Colonic mucosa (tissue), 4 donors: ENCODE results near the gene URB1. TPM values are rescaled to one million over a fixed set of nuclear protein-coding genes. Genes with fewer than 3 reads are reported as not detected.

Experiments used
- DNase-seq: peaks from one replicate; pipeline ENCODE4 v3.0.0-alpha.2; 2020
- H3K27ac ChIP-seq: fragments of 200-600 bp; one replicate; pipeline ENCODE4 v1.8.0; 2021
- H3K27me3 ChIP-seq: fragments of 200-600 bp; one replicate; pipeline ENCODE4 v1.8.0; 2021
- H3K36me3 ChIP-seq: fragments of 200-600 bp; one replicate; pipeline ENCODE4 v1.8.0; 2021
- H3K4me1 ChIP-seq: fragments of 200-600 bp; one replicate; pipeline ENCODE4 v1.8.0; 2021; ENCODE audit warnings: mild to moderate bottlenecking
- H3K4me3 ChIP-seq: fragments of 200-600 bp; one replicate; pipeline ENCODE4 v1.8.0; 2021
- H3K9ac ChIP-seq, 2 donors: one replicate each; pipeline ENCODE4 v1.7.0; 2013; ENCODE audit warnings: control low read depth in 2 of 2, low read depth in 2 of 2, low read length in 2 of 2
- H3K9me3 ChIP-seq: fragments of 200-600 bp; one replicate; pipeline ENCODE4 v1.8.0; 2021
- intact Hi-C: fragments of 100-400 bp; cut with DNase I; formaldehyde crosslinking; loops from one replicate; pipeline ENCODE4 v1.14.1; 2022
- total RNA-seq, 2 donors: library from RNA; stranded (reverse); fragmentation: NEBNext Ultra II Directional in 1 of 2; extraction: Animal tissue kit (Norgen Biotek cat#: 25700) in 1 of 2; gene quantifications; one replicate each; pipeline ENCODE4 v1.2.1, GENCODE V29; 2021
- TF ChIP-seq, protein P1 (sequence below): fragments of 200-600 bp; IDR thresholded peaks from one replicate; pipeline ENCODE4 v1.8.0; 2022; ENCODE audit warnings: antibody characterized with exemption, mild to moderate bottlenecking
- donor health status: healthy.
- donor health status: DM: no; HTN: no; CAD: no.
- donor health status: DM: no; HTN: no; CAD: no.

The URB1 gene
- total RNA-seq, 2 donors from 2014 or later, result 6.1 to 16.4 TPM

DNA sequence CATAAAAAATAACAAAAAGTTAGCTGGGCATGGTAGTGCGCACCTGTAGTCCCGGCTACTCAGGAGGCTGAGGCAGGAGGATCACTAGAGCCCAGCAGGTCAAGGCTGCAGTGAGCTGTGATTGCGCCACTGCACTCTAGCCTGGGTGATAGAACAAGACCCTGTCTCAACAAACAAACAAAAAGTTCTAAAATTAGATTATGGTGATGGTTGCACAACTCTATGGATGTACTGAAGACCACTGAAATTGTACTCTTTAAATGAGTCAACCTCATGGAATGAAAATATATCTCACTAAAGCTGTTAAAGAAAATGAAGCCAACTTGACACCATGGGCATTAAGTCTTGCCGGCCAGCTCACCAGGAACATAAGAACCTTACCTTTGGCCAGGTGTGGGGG, 85.1 kb downstream of the URB1 start:
- TF ChIP-seq, protein P1, sequence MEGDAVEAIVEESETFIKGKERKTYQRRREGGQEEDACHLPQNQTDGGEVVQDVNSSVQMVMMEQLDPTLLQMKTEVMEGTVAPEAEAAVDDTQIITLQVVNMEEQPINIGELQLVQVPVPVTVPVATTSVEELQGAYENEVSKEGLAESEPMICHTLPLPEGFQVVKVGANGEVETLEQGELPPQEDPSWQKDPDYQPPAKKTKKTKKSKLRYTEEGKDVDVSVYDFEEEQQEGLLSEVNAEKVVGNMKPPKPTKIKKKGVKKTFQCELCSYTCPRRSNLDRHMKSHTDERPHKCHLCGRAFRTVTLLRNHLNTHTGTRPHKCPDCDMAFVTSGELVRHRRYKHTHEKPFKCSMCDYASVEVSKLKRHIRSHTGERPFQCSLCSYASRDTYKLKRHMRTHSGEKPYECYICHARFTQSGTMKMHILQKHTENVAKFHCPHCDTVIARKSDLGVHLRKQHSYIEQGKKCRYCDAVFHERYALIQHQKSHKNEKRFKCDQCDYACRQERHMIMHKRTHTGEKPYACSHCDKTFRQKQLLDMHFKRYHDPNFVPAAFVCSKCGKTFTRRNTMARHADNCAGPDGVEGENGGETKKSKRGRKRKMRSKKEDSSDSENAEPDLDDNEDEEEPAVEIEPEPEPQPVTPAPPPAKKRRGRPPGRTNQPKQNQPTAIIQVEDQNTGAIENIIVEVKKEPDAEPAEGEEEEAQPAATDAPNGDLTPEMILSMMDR, result no peak
- Histone ChIP-seq H3K4me3 (no peak overlapping the region), H3K27me3 (no peaks in the 10 kb centered on the region), H3K9me3 (no peaks in the 10 kb centered on the region), H3K27ac (no peak overlapping the region), H3K9ac (no peak overlapping the region), H3K4me1 (no peaks in the 10 kb centered on the region), H3K36me3 (no peaks in the 10 kb centered on the region)
- DNase-seq, result peak; percentile 8
- intact Hi-C loops, result no loop called here

DNA sequence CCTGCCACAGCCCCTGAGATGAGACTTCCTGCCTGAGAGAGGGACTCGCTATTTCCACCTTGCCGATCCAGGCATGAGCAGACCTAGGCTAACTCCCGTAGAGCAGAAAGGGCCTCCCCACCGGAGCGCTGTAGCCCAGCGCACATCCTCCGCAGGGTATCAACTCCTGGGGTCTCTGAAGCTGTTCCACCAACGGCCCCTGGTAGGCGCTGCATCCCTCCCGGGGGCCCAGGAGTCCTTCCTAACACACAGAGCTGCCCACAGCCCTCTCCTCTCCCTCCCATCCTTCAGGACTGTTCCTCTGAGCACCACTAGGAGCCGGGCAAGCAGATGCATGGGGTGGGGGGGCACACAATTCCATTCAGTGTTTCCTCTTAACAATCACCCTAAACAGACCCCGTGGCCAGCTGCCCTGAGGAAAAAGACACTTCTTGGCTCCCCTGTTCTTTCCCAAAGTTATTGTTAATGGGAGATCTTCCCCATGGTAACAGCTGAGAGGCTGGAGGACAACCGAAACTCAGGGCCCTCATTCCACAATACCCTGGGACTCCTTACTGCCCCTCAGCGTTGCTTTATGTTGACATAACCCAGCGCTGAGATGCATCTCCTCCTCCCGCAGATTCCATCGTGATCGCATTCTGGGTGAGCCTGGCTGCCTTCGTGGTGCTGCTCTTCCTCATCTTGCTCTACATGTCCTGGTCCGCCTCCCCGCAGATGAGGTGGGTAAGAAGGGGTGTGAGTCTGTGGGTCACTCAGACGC, 86.6 kb downstream of the URB1 start:
- Histone ChIP-seq H3K9ac (no peak overlapping the region), H3K4me1 (no peaks in the 10 kb centered on the region), H3K27me3 (no peaks in the 10 kb centered on the region), H3K4me3 (no peak overlapping the region), H3K9me3 (no peaks in the 10 kb centered on the region), H3K27ac (no peak overlapping the region), H3K36me3 (no peaks in the 10 kb centered on the region)
- TF ChIP-seq, protein P1, result no peak
- intact Hi-C loops, result no loop called here
- peak; percentile 14 for DNase-seq

DNA sequence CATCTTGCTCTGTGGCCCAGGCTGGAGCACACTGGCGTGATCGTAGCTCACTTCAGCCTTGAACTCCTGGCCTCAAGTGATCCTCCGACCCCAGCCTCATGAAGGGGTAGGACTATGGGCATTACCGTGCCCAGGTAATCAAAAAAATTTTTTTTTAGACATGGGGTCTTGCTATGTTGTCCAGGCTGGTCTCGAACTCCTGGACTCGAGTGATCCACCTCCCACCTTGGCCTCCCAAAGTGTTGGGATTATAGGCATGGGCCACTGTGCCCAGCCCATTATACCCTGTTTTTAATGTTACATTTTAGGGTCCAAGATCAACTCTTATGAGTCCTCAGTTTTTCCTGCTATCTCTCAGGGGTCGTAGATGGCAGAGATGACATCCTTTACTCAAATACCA, 87.8 kb downstream of the URB1 start:
- TF ChIP-seq, protein P1, result no peak
- no peak overlapping the region for H3K9ac ChIP-seq
- no peak overlapping the region for H3K27ac ChIP-seq
- no peak overlapping the region for H3K4me3 ChIP-seq
- H3K27me3 ChIP-seq, result no peaks in the 10 kb centered on the region
- H3K4me1 ChIP-seq, result no peaks in the 10 kb centered on the region
- intact Hi-C loops, result no loop called here
- H3K36me3 ChIP-seq, result no peaks in the 10 kb centered on the region
- H3K9me3 ChIP-seq, result no peaks in the 10 kb centered on the region
- peak; percentile 1 for DNase-seq

DNA sequence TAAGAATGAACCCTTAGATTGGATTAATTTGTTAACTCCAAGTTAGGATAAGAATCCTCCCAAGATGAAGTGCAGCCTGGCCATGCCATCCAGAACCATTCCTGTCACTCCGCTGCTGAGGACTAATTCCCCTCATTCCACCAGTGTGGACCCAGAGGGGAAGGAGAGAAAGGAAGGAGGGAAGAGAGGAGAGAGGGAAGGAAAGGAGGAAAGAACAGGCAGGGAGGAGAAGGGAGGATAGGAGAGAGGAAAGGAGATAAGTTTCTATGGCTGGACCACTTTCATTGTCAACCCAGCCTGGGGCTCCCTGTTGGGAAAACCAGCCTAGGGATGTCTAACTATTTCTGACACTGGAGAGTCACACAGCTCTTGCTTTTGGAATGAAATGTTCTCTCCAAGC, 89.4 kb downstream of the URB1 start:
- intact Hi-C loops, result no loop called here

DNA sequence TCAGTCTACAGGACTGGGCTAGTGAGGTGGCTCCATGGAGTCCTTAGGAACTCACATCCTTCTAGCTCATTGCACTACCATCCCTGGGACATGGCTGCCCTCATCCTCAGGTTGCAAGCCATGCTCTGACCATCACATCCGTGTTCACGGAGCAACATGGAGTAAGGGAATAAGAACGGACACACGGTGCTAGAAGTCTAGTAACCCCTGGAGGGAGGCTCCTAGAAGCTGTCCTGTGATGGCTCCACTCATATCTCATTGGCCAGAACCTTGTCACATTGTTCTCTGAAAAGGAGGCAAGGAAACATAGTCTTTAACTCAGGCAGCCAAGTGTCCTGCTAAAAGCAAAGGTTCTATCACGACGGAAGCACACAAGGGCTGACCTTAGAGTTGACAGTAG, 90.3 kb downstream of the URB1 start:
- Histone ChIP-seq H3K36me3 (no peaks in the 10 kb centered on the region), H3K9me3 (no peaks in the 10 kb centered on the region), H3K27me3 (no peaks in the 10 kb centered on the region), H3K4me3 (no peak overlapping the region), H3K4me1 (no peaks in the 10 kb centered on the region), H3K27ac (no peak overlapping the region), H3K9ac (no peak overlapping the region)
- DNase-seq, result peak; percentile 3
- TF ChIP-seq, protein P1, result no peak
- intact Hi-C loops, result no loop called here

More for the DNA sequence above, 89.4 kb downstream of the URB1 start:
- Histone ChIP-seq H3K4me1 (no peaks in the 10 kb centered on the region), H3K27ac (no peak overlapping the region), H3K36me3 (no peaks in the 10 kb centered on the region), H3K9me3 (no peaks in the 10 kb centered on the region), H3K4me3 (no peak overlapping the region), H3K27me3 (no peaks in the 10 kb centered on the region), H3K9ac (no peak overlapping the region)
- DNase-seq, result no peak
- TF ChIP-seq, protein P1, result no peak
